ENCODE measurements around the gene CMBL. TPM values are rescaled to one million over a fixed set of nuclear protein-coding genes. Genes with fewer than 3 reads are reported as not detected.

The CMBL gene
- total and polyA plus RNA-seq, 2 experiments from 2014 or later = 20.8 to 24.1 TPM

- no peaks in the 10 kb centered on the region for H3K9me2 ChIP-seq (replicated peaks; ENCODE audit: insufficient read depth)
- no peak for DNase-seq (ENCODE audit: low spot score)
- TF ChIP-seq, protein P1, sequence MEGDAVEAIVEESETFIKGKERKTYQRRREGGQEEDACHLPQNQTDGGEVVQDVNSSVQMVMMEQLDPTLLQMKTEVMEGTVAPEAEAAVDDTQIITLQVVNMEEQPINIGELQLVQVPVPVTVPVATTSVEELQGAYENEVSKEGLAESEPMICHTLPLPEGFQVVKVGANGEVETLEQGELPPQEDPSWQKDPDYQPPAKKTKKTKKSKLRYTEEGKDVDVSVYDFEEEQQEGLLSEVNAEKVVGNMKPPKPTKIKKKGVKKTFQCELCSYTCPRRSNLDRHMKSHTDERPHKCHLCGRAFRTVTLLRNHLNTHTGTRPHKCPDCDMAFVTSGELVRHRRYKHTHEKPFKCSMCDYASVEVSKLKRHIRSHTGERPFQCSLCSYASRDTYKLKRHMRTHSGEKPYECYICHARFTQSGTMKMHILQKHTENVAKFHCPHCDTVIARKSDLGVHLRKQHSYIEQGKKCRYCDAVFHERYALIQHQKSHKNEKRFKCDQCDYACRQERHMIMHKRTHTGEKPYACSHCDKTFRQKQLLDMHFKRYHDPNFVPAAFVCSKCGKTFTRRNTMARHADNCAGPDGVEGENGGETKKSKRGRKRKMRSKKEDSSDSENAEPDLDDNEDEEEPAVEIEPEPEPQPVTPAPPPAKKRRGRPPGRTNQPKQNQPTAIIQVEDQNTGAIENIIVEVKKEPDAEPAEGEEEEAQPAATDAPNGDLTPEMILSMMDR (IDR thresholded peaks at IDR 0.05; ENCODE audit: poor library complexity) = no peak
- TF ChIP-seq EZH2phosphoT487 (IDR thresholded peaks at IDR 0.05; ENCODE audit: low read depth, severe bottlenecking, unreplicated experiment) (no peak), EZH2 (IDR thresholded peaks at IDR 0.05; ENCODE audit: borderline replicate concordance) (no peak)
- H3K36me3 ChIP-seq (replicated peaks; ENCODE audit: insufficient read depth, low read depth) = no peaks in the 10 kb centered on the region
- peaks cover 12% of the 10 kb centered on the region for H3K27me3 ChIP-seq
- 94% methylated on average over 4 of the region's 4 CpGs for WGBS (ENCODE audit: low lambda C conversion rate, missing lambda C conversion rate)
- H2AFZ ChIP-seq = no peak overlapping the region
- no peaks in the 10 kb centered on the region for H3K9me3 ChIP-seq (ENCODE audit: low read depth)
- no peaks in the 10 kb centered on the region for H3K79me2 ChIP-seq
- peaks cover 14% of the 10 kb centered on the region for H3K4me1 ChIP-seq (ENCODE audit: insufficient read depth)
- no peak overlapping the region for H3K4me2 ChIP-seq
- no peaks in the 10 kb centered on the region for H4K20me1 ChIP-seq (ENCODE audit: insufficient read depth, poor library complexity, severe bottlenecking)
- no peak overlapping the region for H3K4me3 ChIP-seq
- H3K27ac ChIP-seq = no peak overlapping the region
Measured at GRCh38 chr5:10337107-10337506, 29.4 kb upstream of the CMBL start.

GRCh38 chr5:10335711-10336470 is 28.2 kb upstream of the CMBL start:
- no peak overlapping the region for H3K27ac ChIP-seq
- H3K79me2 ChIP-seq = no peaks in the 10 kb centered on the region
- H3K4me2 ChIP-seq = no peak overlapping the region
- H3K27me3 ChIP-seq = peaks cover 14% of the 10 kb centered on the region
- TF ChIP-seq EZH2phosphoT487 (IDR thresholded peaks at IDR 0.05; ENCODE audit: low read depth, severe bottlenecking, unreplicated experiment) = no peak
- TF ChIP-seq EZH2 (IDR thresholded peaks at IDR 0.05; ENCODE audit: borderline replicate concordance) = no peak
- TF ChIP-seq, protein P1 (IDR thresholded peaks at IDR 0.05; ENCODE audit: poor library complexity) = no peak
- no peak for DNase-seq (ENCODE audit: low spot score)
- H3K9me3 ChIP-seq (ENCODE audit: low read depth) = no peaks in the 10 kb centered on the region
- 90% methylated on average over 14 of the region's 14 CpGs for WGBS (ENCODE audit: low lambda C conversion rate, missing lambda C conversion rate)
- no peaks in the 10 kb centered on the region for H3K36me3 ChIP-seq (replicated peaks; ENCODE audit: insufficient read depth, low read depth)
- peaks cover 23% of the 10 kb centered on the region for H3K4me1 ChIP-seq (ENCODE audit: insufficient read depth)
- H2AFZ ChIP-seq = no peak overlapping the region
- H3K9me2 ChIP-seq (replicated peaks; ENCODE audit: insufficient read depth) = no peaks in the 10 kb centered on the region
- H3K4me3 ChIP-seq = no peak overlapping the region
- H4K20me1 ChIP-seq (ENCODE audit: insufficient read depth, poor library complexity, severe bottlenecking) = no peaks in the 10 kb centered on the region

DNA sequence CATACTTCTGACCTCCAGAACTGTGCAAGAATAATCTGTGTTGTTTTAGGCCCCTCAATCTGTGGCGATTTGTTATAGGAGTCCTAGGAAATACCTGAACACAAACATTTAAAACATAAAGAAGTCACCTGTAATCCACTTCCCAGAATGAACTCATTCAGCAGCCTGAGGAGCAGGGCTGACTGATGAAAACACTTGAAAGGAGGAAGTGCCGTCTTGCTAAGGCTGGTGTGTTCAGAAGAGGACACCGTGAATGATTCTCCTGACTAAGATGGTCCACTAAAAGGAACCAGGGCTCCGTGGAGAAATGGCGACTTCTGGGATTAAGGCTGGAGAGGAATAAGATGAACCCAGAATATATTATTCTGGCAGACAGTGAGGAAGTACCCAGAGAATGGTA is 27.1 kb upstream of the CMBL start:
- Histone ChIP-seq H3K4me3 (no peak overlapping the region), H3K9me2 (replicated peaks; ENCODE audit: insufficient read depth) (no peaks in the 10 kb centered on the region), H3K27ac (no peak overlapping the region), H3K27me3 (peaks cover 14% of the 10 kb centered on the region), H3K36me3 (replicated peaks; ENCODE audit: insufficient read depth, low read depth) (no peaks in the 10 kb centered on the region), H3K9me3 (ENCODE audit: low read depth) (no peaks in the 10 kb centered on the region), H4K20me1 (ENCODE audit: insufficient read depth, poor library complexity, severe bottlenecking) (no peaks in the 10 kb centered on the region), H3K4me1 (ENCODE audit: insufficient read depth) (peaks cover 30% of the 10 kb centered on the region), H2AFZ (no peak overlapping the region), H3K79me2 (no peaks in the 10 kb centered on the region), H3K4me2 (no peak overlapping the region)
- DNase-seq (ENCODE audit: low spot score) = no peak
- TF ChIP-seq, protein P1 (IDR thresholded peaks at IDR 0.05; ENCODE audit: poor library complexity) = no peak
- no peak for TF ChIP-seq EZH2 (IDR thresholded peaks at IDR 0.05; ENCODE audit: borderline replicate concordance)
- TF ChIP-seq EZH2phosphoT487 (IDR thresholded peaks at IDR 0.05; ENCODE audit: low read depth, severe bottlenecking, unreplicated experiment) = no peak
- 95% methylated on average over 5 of the region's 5 CpGs for WGBS (ENCODE audit: low lambda C conversion rate, missing lambda C conversion rate)
